Stimulated activated CD8-positive, alpha-beta memory T cell treated with anti-CD3 and anti-CD28 coated beads, Interleukin-15, amount 100 ng/mL, for 1 hour (primary cell): ENCODE measurements around the gene BICRA.
"Not testable (repeated sequence)": the region's sequence is repeated elsewhere in the genome, so short reads cannot be mapped to it uniquely, and the experiment has no call there.

Experiments
- DNase-seq: peaks from one replicate; pipeline ENCODE4 v3.0.0-alpha.2; 2020; ENCODE audit warnings: low read depth

BICRA gene

DNA sequence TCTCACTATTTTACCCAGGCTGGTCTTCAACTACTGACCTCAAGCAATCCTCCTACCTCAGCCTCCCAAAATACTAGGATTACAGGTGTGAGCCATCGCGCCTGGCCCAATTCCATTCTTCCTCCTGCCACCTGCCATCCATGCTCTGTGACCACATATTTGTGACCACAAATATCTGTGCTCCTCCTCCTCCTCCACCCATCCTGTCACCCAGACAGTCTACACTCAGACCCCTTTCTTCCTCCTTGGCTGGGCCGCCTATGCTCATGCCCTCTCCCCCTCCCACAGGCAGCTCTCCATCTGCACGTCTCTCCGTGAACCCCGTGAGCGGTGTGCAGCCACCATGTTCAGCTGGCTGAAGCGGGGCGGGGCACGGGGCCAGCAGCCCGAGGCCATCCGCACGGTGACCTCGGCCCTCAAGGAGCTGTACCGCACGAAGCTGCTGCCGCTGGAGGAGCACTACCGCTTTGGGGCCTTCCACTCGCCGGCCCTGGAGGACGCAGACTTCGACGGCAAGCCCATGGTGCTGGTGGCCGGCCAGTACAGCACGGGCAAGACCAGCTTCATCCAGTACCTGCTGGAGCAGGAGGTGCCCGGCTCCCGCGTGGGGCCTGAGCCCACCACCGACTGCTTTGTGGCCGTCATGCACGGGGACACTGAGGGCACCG, 107.5 kb downstream of the BICRA start:
- no peak for DNase-seq

DNA sequence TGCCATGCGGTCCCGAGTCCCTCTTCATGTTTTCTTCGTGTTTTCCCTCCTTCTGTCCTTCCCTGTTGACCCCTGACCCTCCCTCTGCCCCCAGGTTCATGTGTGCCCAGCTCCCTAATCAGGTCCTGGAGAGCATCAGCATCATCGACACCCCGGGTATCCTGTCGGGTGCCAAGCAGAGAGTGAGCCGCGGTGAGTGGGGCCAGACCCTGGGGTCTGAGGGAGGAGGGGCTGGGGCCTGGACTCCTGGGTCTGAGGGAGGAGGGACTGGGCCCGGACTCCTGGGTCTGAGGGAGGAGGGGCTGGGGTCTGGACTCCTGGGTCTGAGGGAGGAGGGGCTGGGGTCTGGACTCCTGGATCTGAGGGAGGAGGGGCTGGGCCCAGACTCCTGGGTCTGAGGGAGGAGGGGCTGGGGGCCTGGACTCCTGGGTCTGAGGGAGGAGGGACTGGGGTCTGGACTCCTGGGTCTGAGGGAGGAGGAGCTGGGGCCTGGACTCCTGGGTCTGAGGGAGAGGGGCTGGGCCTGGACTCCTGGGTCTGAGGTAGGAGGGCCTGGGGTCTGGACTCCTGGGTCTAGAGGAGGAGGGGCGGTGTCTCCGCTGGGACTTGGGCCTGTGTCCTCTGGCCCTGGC, 109.6 kb downstream of the BICRA start:
- not testable (repeated sequence) for DNase-seq

DNA sequence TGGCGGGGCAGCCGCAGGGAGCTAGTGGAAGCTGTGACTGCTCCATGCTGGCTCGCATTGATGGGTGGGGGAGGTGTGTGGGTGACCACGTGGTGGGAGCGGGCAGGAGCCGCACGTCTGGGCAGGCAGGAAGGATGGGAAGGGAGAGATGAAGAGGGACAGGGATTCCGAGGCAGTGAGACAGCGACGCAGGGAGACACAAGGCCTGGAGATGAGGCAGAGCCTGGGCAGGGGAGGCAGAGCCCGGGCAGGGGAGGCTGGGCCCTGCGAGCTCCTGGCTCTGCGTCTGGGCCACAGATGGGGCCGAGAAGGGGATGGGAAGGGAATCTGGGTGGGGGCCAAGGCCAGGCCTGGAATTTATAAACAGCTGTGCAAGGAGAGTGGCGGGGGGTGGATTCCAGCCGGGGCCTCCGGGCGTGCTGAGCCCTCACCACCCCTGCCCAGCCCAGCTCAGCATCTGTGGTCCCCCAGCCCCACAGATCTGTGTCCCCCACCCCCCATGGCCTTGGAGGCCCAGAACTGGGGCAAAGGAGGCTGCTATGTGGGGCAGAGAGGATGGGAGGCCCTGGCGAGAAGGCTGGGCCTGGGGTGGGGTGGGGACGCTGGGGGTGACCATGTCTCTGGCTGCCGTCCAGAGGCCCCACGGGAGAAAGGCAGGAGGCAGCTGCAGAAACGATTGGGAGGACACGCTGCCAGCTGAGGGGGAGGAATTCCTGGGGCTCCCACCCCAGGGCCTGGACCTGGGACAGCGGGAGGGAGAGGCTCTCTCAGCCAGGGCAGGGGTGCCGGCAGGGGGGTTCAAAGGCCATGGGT, 110.3 kb downstream of the BICRA start:
- no peak for DNase-seq

DNA sequence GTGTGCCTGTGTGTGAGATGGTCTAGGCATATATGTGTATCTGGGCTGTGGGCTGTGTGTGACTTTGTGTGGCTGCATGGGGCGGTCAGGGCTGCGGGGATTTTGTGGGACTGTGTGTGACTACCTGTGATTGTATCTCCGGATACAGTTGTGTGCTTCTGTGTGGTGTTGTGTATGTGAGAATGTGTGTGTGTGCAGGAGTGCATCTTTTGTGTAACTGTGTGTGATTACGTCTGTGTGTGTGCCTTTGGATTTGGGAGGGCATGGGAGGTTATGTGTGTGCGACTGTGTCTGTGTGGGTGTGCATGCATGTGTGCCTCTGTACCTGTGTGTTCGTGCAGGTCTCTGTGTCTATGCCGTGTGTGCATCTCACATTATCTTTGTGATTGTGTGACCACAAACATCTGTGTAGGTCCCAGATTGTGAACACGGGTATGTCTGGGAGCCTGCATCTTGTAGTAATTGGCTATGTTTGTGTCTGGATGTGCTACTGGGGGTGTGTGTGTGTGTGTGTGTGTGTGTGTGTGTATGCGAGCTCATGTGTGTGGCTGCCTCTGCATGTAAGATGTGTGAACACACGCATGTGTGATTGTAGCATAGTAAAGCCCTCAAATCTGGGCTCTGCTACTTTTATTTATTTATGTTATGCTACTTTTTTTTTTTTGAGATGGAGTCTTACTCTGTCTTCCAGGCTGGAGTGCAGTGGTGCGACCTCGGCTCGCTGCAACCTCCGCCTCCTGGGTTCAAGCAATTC, 111.9 kb downstream of the BICRA start:
- no peak for DNase-seq

DNA sequence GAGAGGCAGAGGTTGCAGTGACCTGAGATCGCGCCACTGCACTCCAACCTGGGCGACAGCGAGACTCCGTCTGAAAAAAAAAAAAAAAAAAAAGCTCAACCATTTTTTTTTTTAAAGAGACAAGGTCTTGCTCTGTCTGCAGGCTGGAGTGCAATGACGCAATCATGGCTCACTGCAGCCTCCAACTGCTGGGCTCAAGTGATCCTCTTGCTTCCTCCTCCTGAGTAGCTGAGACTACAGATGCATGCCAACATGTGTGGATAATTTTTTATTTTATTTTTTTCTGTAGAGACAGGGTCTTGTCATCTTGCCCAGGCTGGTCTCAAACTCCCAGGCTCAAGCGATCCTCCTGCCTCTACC, 114.6 kb downstream of the BICRA start:
- DNase-seq: no peak

DNA sequence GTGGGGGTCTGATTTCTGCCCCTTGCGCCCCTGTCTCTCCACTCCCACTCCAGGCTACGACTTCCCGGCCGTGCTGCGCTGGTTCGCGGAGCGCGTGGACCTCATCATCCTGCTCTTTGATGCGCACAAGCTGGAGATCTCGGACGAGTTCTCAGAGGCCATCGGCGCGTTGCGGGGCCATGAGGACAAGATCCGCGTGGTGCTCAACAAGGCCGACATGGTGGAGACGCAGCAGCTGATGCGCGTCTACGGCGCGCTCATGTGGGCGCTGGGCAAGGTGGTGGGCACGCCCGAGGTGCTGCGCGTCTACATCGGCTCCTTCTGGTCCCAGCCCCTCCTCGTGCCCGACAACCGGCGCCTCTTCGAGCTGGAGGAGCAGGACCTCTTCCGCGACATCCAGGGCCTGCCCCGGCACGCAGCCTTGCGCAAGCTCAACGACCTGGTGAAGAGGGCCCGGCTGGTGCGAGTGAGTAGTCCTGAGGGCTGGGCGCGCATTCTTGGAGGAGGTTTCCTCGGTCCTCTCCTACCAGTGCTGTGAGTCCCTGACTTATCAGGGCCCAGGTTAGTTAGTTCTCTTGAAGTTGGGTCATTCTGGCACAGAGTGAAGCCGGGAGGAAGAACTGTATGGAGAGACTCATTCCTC, 116.9 kb downstream of the BICRA start:
- no peak for DNase-seq

DNA sequence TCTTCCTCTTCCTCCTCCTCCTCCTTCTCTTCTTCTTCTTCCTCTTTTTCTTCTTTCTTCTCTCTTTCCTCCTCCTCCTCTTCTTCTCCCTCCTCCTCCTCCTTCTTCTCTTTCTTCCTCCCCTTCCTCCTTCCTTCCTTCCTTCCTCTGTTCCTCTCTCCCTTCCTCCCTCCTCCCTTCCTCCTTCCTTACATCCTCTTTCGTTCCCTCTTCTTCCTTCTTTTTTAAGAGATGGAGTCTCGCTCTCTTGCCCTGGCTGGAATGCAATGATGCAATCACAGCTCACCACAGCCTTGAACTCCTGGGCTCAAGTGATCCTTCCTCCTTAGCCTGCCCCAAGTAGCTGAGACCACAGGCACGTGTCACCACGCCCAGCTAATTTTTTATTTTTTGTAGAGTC, 117.5 kb downstream of the BICRA start:
- no peak for DNase-seq

DNA sequence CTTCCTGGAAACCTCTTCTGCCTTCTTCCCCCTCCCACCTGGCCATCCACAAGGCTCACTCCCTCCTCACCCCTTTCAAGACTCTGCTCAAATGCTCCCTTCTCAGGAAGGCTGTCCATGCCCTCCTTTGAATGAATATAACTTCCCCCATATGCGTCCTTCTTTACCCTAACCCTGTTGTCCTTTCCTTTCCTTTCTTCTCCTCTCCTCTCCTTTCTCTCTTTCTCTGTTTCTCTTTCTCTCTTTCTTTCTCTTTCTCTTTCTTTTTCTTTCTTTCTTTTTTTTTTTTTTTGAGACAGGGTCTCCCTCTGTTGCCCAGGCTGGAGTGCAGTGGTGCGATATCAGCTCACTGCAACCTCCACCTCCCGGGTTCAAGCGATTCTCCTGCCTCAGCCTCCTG, 119.4 kb downstream of the BICRA start:
- not testable (repeated sequence) for DNase-seq

DNA sequence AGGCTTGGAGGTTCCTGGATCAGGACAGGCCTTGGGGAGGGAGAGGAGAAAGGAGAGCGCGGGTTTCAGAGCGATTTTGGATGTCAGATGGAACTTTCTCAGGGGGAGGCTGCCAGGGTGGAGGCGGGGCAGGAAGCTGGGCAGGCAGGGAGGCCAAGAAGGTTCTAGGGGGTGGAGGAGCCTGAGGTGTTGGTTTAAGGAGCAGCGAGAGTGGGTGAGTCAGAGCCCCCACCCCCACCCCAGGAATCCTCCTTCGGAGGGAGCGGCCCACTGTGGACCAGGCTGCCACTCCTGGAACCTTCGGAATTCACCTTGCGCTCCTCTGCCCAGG, 120.5 kb downstream of the BICRA start:
- DNase-seq: no peak

DNA sequence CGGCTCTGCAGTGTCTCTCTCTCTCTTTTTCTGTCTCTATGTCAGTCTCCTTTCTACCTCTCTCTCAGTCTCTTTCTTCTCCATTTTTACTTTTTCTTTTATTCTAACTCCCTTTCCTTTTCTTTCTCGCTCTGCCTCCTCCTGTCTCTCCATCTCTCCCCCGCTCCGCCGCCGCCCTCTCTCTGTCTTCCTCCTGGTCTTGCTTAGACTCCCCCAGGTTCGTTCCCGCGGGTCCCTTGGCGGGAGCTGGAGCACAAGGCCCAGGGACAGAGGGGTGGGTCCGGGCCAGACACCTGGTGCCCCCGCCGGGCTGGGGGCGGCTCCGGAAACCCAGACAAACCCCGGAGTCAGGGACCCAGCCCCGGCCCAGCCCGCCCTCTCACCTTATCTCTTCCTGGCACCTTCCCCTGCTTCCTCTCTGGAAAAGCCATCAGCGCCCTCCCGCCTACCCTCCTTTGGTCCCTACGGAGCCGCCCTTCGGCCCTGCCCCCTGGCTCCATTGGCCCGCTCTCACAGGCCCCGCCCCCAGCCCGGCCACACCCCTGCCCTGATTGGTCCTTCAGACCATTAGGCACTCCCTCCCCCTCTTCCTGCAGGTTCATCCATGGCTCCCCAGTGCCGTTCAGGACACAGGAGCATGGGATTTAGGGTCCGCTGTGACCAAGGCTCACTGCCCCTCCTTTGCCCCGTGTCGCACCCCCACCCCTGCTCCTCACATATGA, 121.0 kb downstream of the BICRA start:
- DNase-seq: no peak

DNA sequence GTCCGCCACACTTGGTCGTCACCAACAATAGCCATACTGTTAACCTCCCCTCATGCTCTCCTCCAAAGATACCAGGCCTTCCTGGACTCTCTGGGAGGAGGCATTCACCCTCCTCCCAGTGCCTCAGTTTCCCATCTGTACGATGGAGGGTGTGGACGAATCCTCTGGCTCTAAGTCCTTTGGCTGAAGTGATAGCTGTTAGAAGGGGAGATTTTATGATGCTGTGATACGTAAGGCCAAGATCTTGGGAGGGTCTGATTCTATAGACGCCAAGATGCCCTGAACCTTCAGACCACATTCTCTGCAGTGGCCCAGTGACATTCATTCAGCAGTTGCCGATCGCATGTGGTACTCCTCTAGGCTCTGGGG, 121.6 kb downstream of the BICRA start:
- DNase-seq: no peak

DNA sequence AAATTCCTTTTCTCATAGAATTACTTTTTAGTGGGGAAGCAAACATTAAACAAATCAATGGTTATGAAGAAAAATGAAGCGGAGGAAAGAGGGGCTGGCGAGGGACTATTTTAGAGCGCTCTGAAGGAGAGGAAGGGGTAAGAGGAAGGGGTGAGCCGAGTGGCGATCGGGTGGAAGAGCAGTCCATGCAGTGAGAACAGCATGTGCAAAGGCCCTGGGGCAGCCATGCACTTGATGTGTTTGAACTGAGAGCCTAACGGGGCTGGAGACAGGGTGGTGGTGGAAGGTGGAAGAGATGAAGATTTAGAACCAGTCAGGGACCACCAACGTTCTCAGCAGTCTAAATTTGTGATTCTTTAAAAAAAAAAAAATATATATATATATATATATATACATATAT, 122.0 kb downstream of the BICRA start:
- DNase-seq: no peak

DNA sequence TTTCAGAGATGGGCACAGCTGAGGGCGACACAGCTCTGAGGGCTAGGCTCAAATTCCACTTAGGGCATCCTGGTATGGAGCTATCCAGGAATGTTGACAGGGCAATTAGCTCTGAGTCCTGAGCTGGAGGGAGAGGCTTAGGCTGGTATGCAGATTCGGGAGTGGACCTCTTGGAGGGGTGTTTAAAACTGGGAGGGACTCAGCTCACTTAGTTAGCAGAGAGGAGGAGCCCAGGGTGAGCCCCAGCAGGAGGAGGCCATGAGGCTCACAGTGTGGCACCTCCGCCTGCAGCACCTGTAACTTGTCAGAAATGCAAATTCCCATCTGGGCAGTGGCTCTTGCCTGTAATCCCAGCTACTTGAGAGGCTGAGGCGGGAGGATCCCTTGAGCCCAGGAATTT, 126.2 kb downstream of the BICRA start:
- DNase-seq: no peak

DNA sequence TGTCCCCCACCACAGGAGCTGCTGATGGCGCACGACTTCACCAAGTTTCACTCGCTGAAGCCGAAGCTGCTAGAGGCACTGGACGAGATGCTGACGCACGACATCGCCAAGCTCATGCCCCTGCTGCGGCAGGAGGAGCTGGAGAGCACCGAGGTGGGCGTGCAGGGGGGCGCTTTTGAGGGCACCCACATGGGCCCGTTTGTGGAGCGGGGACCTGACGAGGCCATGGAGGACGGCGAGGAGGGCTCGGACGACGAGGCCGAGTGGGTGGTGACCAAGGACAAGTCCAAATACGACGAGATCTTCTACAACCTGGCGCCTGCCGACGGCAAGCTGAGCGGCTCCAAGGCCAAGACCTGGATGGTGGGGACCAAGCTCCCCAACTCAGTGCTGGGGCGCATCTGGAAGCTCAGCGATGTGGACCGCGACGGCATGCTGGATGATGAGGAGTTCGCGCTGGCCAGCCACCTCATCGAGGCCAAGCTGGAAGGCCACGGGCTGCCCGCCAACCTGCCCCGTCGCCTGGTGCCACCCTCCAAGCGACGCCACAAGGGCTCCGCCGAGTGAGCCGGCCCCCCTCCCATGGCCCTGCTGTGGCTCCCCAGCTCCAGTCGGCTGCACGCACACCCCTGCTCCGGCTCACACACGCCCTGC, 132.1 kb downstream of the BICRA start:
- no peak for DNase-seq

DNA sequence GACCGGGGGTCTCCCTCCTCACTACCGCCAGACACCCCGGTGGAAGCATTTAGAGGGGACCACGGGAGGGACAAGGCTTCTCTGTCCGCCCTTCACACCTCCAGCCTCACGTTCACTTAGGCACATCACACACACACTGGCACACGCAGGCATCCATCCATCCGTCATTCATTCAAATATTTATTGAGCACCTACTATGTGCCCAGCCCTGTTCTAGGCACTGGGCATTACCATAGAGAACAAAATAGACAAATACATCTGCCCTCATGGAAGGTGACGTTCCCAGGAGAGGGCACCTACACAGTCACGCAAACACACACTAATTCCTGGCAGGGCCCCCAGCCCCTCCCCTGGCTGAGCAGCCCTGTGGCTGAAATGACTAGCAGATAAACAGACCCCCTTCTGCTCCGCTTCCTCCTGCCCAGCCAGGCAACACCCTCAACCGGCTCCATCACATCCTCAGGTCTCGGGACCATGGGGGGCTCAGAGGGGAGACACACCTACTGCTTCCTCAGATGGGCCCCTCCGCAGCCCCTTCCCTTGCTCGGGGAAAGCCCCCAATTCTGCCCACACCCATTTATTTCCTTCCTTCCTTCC, 132.7 kb downstream of the BICRA start:
- DNase-seq: no peak

DNA sequence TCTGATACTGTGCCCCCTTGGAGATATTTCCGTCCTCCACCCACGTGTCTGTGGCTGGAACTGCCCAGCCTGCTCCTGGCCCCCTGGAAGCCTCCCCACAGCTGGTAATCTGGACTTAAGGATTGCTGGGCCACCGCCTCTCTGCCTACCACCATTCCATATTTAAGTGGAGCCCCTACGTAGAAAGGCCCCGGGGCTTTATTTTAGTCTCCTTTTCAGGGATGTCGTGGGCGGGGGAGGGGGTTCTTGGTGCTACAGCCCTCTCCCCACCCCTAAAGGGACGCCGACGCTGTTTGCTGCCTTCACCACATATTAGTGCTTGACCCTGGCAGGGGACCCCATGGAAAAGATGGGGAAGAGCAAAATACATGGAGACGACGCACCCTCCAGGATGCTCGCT, 133.7 kb downstream of the BICRA start:
- DNase-seq: no peak

DNA sequence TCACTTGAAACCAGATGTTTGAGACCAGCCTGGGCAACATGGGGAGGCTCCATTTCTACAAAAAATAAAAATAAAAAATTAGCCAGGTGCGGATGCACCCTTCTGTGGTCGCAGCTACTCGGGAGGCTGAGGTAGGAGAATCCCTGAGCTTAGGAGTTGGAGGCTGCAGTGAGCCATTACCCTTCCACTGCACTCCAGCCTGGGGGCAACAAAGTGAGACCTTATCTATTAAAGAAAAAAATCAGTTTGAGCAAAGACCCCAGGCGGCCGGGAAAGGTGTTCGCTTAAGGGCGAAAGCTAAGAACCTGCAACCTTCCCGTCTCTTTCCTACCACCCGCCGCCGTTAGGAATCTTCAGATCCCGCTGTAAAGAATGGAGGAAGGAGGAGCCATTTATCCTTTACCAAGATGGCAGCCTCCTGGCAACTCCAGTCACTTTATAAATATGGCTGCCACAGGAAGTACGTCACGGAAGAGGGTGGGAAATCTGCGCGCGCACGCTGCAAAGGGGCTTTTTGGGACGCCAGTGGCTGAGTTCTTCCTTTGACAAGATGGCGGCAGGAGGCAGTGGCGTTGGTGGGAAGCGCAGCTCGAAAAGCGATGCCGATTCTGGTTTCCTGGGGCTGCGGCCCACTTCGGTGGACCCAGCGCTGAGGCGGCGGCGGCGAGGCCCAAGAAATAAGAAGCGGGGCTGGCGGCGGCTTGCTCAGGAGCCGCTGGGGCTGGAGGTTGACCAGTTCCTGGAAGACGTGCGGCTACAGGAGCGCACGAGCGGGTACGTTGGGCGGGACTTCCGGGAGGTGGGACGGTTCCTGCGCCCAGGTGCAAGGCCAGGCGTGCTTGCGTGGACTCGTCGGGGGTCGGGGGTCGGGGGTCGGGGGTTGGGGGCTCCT, 136.3 kb downstream of the BICRA start, which contains the start of gene NOP53:
Gene NOP53, plus strand, starts transcription at position 537 of the 892 bp plus-strand sequence. Its CDS starts 14 bp downstream, at position 551.
- DNase-seq: peak; percentile 97

DNA sequence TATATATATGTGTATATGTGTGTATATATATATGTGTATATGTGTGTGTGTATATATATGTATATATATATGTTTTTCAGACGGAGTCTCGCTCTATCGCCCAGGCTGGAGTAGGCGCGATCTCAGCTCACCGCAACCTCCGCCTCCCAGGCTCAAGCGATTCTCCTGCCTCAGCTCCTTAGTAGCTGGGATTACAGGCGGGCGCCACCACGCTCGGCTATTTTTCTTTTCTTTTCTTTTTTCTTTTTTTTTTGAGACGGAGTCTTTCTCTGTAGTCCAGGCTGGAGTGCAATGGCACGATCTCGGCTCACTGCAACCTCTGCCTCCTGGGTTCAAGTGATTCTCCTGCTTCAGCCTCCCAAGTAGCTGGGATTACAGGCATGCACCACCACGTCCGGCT, 137.2 kb downstream of the BICRA start:
- DNase-seq: not testable (repeated sequence)

DNA sequence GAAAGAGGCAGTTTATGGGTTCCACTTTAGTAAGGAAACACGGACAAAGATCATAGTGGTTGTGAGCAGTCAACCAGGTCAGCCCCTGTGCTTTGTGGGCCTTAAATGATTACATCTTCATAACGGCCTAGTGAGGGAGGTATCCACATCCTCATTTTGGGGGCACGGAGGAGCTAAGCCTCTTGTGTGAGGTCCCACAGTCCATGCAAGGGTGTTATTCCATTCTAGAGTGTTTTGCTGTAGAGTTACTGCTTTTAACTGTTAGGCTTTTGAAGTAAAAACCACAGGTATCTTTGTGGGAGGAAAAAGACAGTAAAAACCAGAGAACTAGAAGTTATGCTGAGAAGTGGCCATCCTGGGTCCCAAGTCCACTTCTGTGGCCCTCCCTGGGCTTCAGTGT, 140.4 kb downstream of the BICRA start:
- no peak for DNase-seq

DNA sequence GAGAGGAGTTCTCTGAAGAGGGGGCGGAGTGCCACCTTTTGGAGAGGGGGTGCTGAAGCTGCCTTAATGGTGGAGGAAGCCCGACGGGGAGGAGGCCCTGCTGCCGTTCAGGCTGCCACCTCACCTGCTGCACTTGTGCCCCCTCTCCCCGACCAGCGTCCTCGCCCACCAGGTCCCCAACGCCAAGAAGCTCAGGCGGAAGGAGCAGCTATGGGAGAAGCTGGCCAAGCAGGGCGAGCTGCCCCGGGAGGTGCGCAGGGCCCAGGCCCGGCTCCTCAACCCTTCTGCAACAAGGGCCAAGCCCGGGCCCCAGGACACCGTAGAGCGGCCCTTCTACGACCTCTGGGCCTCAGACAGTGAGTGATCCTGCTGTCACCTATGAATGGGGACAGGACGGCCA, 141.8 kb downstream of the BICRA start:
- DNase-seq: no peak
